ENCODE data around the gene C2orf78.
"Not testable (repeated sequence)": the region's sequence is repeated elsewhere in the genome, so short reads cannot be mapped to it uniquely, and the experiment has no call there.

The C2orf78 gene

GRCh38 chr2:73779467-73780236, 4.3 kb upstream of the C2orf78 start, which contains the start of gene DUSP11:
Gene DUSP11, minus strand, starts transcription at chr2:73780103. Its CDS starts 129 bp downstream, at chr2:73779974.
- DNase-seq (ENCODE audit: low read depth in 2 of 2): peak; percentile 92 to 95

- no peak for DNase-seq (ENCODE audit: low read depth in 2 of 2)
These were observed 3.8 kb upstream of the C2orf78 start for GRCh38 chr2:73780237-73780582.

GRCh38 chr2:73783402-73783801, 581 bp upstream of the C2orf78 start:
- not testable (repeated sequence) for DNase-seq (ENCODE audit: low read depth in 2 of 2)

DNA sequence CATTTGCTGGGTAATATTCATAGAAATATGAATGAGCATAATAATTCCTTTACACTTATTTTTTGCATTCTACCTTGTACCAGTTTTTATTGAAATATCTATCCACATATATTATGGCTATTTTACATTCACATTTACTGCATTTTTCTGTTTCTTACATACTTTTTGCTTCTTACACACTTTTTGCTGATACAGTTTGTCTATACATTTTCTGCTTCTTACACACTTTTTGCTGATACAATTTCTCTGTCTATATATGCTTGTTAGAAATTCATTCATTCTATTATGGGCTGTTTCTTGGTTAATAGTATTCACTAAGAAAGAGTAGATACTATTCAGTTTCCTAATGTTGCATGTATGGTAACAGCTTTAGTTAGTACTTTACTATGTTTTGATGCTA, 27.9 kb downstream of the C2orf78 start:
- no peak for DNase-seq (ENCODE audit: low read depth in 2 of 2)

DNA sequence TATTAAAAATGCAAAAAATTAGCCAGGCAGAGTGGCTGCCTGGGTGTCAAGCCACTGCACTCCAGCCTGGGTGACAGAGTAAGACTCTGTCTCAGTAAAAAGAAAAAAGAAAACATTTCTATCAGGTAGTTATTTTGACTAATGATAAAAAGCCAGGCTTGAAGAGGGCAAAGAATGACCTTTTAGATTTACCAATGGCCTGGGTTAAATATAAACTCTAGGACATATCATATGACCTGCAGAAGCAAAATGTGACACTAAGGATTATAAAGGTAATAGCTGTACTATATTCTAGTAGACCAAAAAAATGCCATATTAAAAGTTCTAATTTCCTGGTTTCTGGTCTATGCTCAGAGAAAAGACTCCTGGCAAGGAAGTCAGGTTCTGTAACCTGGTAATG, 28.7 kb downstream of the C2orf78 start:
- DNase-seq (ENCODE audit: low read depth in 2 of 2): no peak

- no peak for DNase-seq (ENCODE audit: low read depth in 2 of 2)
These were observed 34.3 kb downstream of the C2orf78 start for GRCh38 chr2:73818296-73818695.

DNA sequence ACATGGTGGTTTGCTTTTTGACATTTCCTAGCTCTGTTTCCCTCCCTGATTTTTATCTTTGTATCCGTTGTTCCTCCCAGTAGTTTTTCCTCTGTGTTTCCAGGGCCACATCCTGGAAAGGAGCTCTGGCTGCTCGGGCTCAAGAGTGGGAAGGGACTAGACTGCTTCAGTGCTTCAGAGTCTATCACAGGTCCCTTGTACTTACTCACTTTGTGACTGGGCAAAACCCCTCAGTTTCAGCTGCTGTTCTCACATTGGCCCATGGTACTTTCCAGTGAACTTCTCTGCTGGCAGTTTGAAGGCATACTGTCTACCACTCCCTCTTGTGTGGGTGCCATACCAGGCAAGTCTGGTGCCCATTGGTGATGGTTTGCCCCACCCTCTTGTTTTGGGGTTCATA, 37.2 kb downstream of the C2orf78 start:
- DNase-seq (ENCODE audit: low read depth in 2 of 2): no peak

- no peak for DNase-seq (ENCODE audit: low read depth in 2 of 2)
These were observed 37.7 kb downstream of the C2orf78 start for GRCh38 chr2:73821669-73822068.

DNA sequence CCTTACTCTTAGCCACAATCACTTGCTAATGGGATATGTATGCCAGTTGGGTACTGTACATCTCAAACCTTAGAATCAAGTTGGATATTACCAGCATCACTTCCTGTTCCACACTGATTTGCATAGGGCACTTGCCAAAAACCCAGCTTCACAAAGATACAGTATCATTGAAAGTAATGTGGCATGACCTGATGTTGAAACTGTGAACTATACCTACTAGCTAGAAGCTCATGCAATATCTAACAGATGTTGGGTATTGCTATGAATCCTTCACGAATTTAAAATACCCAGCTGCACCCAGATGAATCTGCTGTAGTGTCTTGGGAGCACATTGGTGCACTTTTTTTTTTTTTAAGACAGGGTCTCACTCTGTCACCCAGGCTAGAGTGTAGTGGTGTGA, 38.3 kb downstream of the C2orf78 start:
- no peak for DNase-seq (ENCODE audit: low read depth in 2 of 2)

DNA sequence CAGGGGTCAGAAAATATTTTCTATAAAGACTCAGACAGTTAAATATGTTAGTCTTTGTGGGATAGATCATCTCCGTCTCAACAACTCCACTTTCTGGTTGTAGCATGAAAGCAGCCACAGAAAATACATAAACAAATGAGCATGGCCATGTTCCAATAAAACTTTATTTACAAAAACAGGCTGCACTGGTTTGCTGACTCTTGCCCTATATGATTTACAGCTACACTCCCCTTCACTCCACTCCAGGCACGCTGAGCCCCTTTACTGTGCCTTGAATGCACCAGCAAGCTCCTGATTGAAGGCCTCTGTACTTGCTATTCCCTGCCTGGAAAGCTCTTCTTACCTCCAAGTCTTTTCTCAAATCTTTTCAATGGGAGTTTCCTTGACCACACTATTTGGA, 39.0 kb downstream of the C2orf78 start:
- no peak for DNase-seq (ENCODE audit: low read depth in 2 of 2)

- DNase-seq (ENCODE audit: low read depth in 2 of 2): no peak
These were observed 39.4 kb downstream of the C2orf78 start for GRCh38 chr2:73823416-73823815.

DNA sequence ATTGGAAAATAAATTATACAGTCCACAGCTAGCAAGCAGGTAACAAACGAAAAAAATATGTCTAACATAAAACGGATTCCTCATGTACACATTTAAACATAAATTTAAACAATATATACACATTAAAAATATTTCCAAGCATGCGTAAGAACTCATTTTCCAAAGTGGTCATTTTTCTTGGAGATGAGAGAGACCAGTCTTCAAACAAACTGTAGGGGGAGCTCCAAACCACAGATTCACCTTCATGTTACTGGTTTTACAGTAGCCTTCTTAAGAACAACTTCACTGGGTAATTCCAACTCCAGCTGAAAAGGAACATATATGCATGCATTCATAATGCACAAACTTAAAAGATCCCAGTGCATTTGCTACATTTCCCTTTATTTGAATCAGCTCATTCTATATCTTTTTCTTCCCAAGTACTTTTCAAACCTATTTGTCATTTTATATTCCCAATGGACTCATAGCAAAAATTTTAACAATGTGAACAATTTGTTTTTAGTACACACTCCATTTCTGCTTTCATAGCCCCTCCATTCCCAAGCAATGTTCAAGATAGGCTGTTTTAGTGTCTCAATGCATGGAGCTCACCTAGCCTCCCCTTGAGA, 40.0 kb downstream of the C2orf78 start:
- DNase-seq (ENCODE audit: low read depth in 2 of 2): no peak

DNA sequence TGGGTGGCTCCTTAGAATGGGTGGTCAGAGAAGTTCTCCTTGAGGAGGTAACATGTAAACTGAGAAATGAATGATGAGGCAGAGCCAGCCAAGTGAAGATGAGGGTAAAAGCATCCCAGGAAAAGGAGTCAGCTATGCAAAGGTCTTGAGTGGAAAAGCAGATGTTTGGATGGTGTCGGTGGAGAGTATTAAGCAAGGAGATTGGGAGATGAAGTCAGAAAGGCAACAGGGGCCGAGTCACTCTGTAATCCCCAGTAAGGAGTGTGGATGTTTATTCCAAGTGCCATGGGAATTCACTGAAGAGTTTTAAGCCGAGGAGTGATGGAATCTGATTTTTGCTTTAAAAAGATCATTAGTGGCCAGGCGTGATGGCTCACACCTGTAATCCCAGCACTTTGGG, 41.4 kb downstream of the C2orf78 start:
- no peak for DNase-seq (ENCODE audit: low read depth in 2 of 2)

DNA sequence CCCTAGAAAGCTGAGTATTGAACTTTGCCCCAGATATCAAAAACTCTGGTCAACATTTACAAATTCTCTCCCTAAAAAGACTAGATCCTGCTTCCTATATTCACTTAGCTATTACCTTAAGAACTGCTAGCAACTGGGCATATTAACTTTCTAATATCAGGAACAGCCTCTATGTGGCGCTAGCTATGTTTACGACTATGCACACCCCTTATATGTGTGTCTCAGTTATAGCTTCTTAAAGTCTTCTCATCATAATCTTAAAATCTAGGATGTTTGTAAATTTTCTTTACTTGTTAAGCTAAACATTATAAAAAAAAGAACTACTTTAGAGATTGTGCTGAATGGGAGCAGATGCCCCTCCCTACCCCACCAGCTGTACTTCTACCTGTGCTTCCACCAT, 43.0 kb downstream of the C2orf78 start:
- DNase-seq (ENCODE audit: low read depth in 2 of 2): no peak

DNA sequence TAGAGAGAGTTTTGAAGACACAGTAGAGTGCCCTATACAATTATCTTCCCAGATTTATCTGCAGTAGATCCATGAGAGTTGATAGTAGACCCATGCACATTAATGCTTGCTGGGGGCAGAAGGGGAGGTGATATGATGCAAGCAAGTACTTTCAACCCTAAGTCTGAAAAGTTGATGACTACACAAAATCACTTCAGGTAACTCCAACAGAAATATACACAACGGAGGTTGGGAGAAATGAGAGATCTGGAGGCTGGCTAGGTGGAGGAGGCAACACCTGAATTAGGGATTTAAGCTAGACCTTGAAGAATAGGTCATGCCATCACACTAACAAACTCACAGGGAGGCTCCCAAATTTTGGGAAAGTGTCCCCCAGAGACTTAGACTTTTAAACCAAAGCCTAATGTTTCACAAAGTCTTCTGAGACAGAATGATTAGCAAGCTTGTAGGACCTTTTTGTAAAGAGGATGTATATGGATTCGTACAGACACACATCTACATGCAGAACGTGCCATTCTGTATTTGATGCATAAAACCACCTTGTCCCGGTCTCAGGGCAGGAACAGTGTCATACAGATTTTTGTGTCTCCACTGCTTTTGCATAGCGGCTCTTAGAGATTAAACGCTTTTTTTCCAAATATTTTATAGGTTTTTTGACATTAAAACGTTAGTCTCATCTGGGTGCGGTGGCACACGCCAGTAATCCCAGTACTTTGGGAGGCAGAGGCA, 43.8 kb downstream of the C2orf78 start:
- DNase-seq (ENCODE audit: low read depth in 2 of 2): no peak

DNA sequence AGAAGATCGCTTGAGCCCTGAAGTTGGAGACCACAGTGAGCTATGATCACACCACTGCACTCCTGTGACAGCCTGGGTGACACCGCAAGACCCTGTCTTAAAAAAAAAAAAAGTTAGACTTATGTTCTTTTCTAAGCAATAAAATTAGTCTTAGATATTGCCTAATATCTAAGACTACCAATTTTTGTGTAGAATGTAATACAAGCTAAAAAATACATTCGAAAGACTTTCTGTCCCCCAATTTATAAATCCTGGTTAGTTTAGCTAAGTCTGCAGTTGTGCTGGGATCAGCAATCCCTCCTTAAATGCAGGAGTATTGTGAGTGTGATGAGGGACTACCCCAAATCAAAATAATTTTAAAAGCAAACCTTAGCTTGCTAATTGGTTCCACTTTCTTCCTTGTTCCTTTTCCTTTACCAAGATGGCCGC, 44.4 kb downstream of the C2orf78 start:
- no peak for DNase-seq (ENCODE audit: low read depth in 2 of 2)

DNA sequence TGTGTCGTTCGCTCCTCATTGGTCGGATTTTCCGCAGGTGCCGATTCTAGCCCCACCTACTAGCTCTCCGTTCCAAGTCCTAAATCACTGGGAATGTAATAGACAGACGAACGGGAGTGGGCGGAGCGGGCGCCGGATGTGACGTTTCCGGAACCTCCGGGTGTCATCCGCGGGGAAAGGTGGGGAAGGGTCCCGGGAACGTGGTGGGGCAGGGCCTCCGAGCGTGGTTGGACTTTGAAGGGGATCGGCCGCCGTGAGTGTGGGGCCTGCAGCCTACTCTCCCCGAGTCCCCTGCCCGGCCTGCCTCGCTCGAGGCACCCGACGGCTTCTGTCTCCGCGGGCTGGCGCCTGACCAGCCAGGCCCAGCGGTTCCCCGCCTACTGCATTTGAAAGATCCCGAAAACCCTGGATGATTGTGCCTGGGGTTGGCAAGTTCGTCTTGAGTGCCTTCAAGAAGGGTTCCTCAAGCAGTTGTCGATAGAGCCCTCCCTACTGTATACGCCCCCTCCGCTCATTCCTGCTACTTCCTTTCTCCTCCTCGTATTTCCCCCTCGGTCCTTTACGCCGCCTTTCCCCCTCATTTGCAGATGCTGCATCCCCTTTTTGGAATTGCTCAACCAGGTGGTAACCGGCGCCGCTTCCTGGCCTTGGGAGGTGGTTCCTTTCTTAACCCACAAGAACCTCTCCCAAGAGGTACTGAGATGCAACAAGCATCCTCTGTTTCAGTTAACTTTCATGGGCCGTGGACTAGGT, 45.0 kb downstream of the C2orf78 start, which contains the start of gene STAMBP:
Gene STAMBP (plus strand): TSS at position 144 of the 753 bp plus-strand sequence. CDS start 1,896 bp downstream, outside the sequence.
- peak; percentile 74 to 83 for DNase-seq (ENCODE audit: low read depth in 2 of 2)

- DNase-seq (ENCODE audit: low read depth in 2 of 2): peak in 1 of 2 donors; percentile 7
These were observed 47.0 kb downstream of the C2orf78 start for GRCh38 chr2:73830871-73831401.

DNA sequence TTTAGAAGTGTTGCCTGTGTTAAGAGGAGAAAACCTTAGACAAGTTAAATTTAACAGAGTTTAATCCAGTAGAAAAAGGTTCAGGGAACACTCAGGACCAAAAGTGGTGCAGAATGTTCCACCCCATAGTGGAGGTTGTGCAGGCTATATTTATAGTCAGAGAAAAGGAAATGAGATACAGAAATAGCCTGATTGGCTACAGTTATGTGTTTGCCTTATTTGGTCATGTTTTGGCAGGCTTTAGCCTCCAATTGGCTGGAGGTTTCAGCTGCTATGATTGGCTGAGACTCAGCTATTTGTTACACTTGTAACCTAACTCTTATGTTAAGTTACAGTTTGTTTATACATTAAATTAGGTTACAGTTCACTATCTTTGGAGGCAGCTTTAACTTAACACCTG, 48.9 kb downstream of the C2orf78 start:
- DNase-seq (ENCODE audit: low read depth in 2 of 2): no peak

DNA sequence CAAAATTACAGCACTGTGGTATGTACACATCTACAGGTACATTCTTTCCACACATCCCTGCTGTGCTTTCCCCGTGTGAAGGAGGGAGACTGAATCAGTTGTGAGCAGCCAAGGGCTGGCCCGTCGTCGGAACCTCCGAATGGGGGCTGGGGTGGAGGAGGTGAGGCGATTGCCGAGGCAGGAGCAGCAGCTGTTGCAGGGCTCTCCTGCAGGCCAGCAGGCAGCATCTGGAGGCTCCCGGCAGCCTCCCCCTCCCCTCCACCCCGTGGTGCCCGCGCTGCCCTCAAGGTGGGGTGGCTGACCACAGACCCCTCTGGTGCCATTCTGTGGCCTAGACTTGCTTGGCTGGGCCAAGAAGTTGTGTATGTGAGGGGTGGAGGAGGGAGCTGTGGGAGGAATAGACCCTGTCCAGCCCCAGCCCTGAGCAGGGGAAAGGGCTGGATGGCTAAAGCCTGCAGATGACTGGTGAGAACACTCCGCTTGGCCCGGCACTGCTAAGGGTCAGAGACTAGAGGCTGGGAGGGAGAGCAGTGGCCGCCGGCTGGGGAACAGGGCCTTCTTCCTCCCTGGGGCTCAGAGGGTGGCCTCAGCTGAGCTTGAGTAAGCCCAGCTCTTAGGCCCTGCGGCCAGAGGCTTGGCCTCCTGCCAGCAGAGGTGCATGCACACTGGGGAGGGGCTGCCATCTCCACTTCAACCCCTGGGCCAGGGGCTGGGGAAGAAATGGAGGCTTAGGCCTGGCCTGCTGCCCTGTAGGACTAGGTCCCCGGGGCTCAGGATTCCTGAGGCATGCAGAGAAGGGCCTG, 52.4 kb downstream of the C2orf78 start:
- DNase-seq (ENCODE audit: low read depth in 2 of 2): no peak
